Endothelial cell of umbilical vein (primary cell): Measurements from ENCODE around the gene SYNPO. TPM values are rescaled to one million over a fixed set of nuclear protein-coding genes. Genes with fewer than 3 reads are reported as not detected.

Experiments
- BruUV-seq: library from RNA; stranded (reverse); fragments of 400-500 nt; replicated peaks from 2 replicates; lab custom pipeline; 2021; lab: Mats Ljungman, UMichigan
- CTCF ChIA-PET: fragments of 300-600, 350-600 bp; sonication (Branson Sonifier 250); formaldehyde crosslinking; loops from one replicate; lab custom pipeline; 2021; ENCODE audit warnings: antibody characterized with exemption, inconsistent platforms; lab: Charles Lee
- POLR2A ChIA-PET: fragments of 300-600, 350-600 bp; sonication (Branson Sonifier 250); formaldehyde crosslinking; loops from one replicate; lab custom pipeline; 2021; ENCODE audit warnings: antibody characterized with exemption, inconsistent platforms; lab: Charles Lee
- DNase-seq: peaks from one replicate; pipeline ENCODE4 v3.0.0-alpha.2; 2011; ENCODE audit warnings: low read depth, low spot score
- FAIRE-seq: peaks from 2 replicates; lab custom pipeline; 2011; peaks lifted over from hg19 to GRCh38; lab: Jason Lieb, UNC
- H2AFZ ChIP-seq: 2 replicates; pipeline ENCODE4 v1.6.0; 2012; ENCODE audit warnings: low read depth, low read length, control low read depth, inconsistent platforms
- H3K27ac ChIP-seq: 2 replicates; pipeline ENCODE4 v1.5.1; 2011; ENCODE audit warnings: low read depth, mild to moderate bottlenecking, control low read depth, low read length, moderate library complexity; ENCODE audit not compliant: insufficient read depth
- H3K27me3 ChIP-seq, 2 experiments: 2 replicates each; pipeline versions ENCODE4 v1.6.0 to v1.6.1; 2011; ENCODE audit warnings: low read length in 2 of 2, mixed read lengths in 1 of 2; ENCODE audit not compliant: control insufficient read depth in 2 of 2, insufficient read depth in 2 of 2
- H3K36me3 ChIP-seq, 2 experiments: 2 replicates in 1 of 2; 3 replicates in 1 of 2; pipeline ENCODE4 v1.5.1; 2011; ENCODE audit warnings: low read length in 2 of 2, mild to moderate bottlenecking in 1 of 2, moderate library complexity in 1 of 2; ENCODE audit not compliant: control insufficient read depth in 2 of 2, insufficient read depth in 2 of 2; ENCODE audit errors: extremely low read depth in 1 of 2
- H3K4me1 ChIP-seq: 3 replicates; pipeline ENCODE4 v1.5.1; 2011; ENCODE audit warnings: mild to moderate bottlenecking, low read length; ENCODE audit not compliant: control insufficient read depth, insufficient read depth; ENCODE audit errors: extremely low read depth
- H3K4me2 ChIP-seq: 2 replicates; pipeline ENCODE4 v1.6.1; 2011; ENCODE audit warnings: low read length, control low read depth, mixed read lengths; ENCODE audit not compliant: insufficient read depth
- H3K4me3 ChIP-seq, 3 experiments: fragments of 200-600 bp in 1 of 3; sonication (generic), shearing (Covaris generic) in 1 of 3; replicated peaks in 1 of 3; 2 replicates each; pipeline ENCODE4 v1.5.1; 2011 to 2016; ENCODE audit warnings: control low read depth in 3 of 3, low read length in 3 of 3, mild to moderate bottlenecking in 2 of 3, inconsistent platforms in 1 of 3, low read depth in 1 of 3, moderate library complexity in 1 of 3; ENCODE audit not compliant: insufficient read depth in 1 of 3
- H3K79me2 ChIP-seq: 2 replicates; pipeline ENCODE4 v1.6.0; 2012; ENCODE audit warnings: low read length, inconsistent platforms; ENCODE audit not compliant: control insufficient read depth, insufficient read depth
- H3K9ac ChIP-seq: replicated peaks from 2 replicates; pipeline ENCODE3; 2011; ENCODE audit warnings: low read length, control low read depth; ENCODE audit not compliant: insufficient read depth; ENCODE audit errors: extremely low read depth
- H3K9me1 ChIP-seq: replicated peaks from 3 replicates; pipeline ENCODE4 v1.6.0; 2011; ENCODE audit warnings: mild to moderate bottlenecking, low read length; ENCODE audit not compliant: control insufficient read depth, insufficient read depth; ENCODE audit errors: extremely low read depth
- H3K9me3 ChIP-seq: replicated peaks from 2 replicates; pipeline ENCODE4 v1.5.1; 2012; ENCODE audit warnings: low read length, inconsistent platforms; ENCODE audit not compliant: control insufficient read depth, insufficient read depth
- H4K20me1 ChIP-seq: replicated peaks from 2 replicates; pipeline ENCODE3; 2011; ENCODE audit warnings: mild to moderate bottlenecking, low read length; ENCODE audit not compliant: control insufficient read depth, insufficient read depth; ENCODE audit errors: extremely low read depth
- CTCF ChIP-seq, 2 donors: IDR thresholded peaks; 1 replicate in 1 of 2; 2 replicates in 1 of 2; pipeline ENCODE4 v1.5.1; 2011; ENCODE audit warnings: low read length in 2 of 2, mild to moderate bottlenecking in 2 of 2, moderate library complexity in 2 of 2, control low read depth in 1 of 2, inconsistent platforms in 1 of 2, low read depth in 1 of 2; ENCODE audit not compliant: insufficient read depth in 1 of 2; ENCODE audit errors: extremely low read depth in 1 of 2
- EZH2 ChIP-seq: IDR thresholded peaks from 2 replicates; pipeline ENCODE4 v1.6.1; 2012; ENCODE audit warnings: borderline replicate concordance, low read depth, mild to moderate bottlenecking, moderate library complexity, low read length, inconsistent platforms; ENCODE audit not compliant: severe bottlenecking
- FOS ChIP-seq: IDR thresholded peaks from 2 replicates; pipeline ENCODE4 v1.6.1; 2011; ENCODE audit warnings: mild to moderate bottlenecking, low read length, moderate library complexity, borderline replicate concordance; ENCODE audit not compliant: insufficient read depth
- GATA2 ChIP-seq: IDR thresholded peaks from 2 replicates; pipeline ENCODE4 v1.7.0; 2011; ENCODE audit warnings: low read depth, mild to moderate bottlenecking, moderate library complexity, mixed read lengths, low read length; ENCODE audit not compliant: insufficient read length, insufficient read depth
- JUN ChIP-seq: IDR thresholded peaks from 2 replicates; pipeline ENCODE4 v1.6.1; 2011; ENCODE audit warnings: borderline replicate concordance, low read depth; ENCODE audit not compliant: insufficient read length, insufficient read depth
- MAX ChIP-seq: IDR thresholded peaks from 2 replicates; pipeline ENCODE4 v1.6.1; 2011; ENCODE audit not compliant: insufficient read depth, insufficient read length
- MYC ChIP-seq: IDR thresholded peaks from one replicate; pipeline ENCODE4 v1.6.1; 2011; ENCODE audit warnings: mild to moderate bottlenecking, low read depth, low read length
- POLR2A ChIP-seq: IDR thresholded peaks from 2 replicates; pipeline ENCODE4 v1.6.1; 2012; ENCODE audit warnings: low read depth, mild to moderate bottlenecking, control low read depth, low read length
- POLR2AphosphoS5 ChIP-seq: IDR thresholded peaks from 2 replicates; pipeline ENCODE4 v1.6.1; 2012; ENCODE audit warnings: low read depth, mild to moderate bottlenecking, control low read depth, low read length, moderate library complexity; ENCODE audit not compliant: insufficient read depth
- dilution Hi-C: fragments of 300-500 bp; cut with MboI; formaldehyde crosslinking; loops from one replicate; pipeline ENCODE4 v1.15.0; 2019; ENCODE audit warnings: low sequenced_read_pairs; ENCODE audit not compliant: extremely low pct_ligation_motif_present
- intact Hi-C: fragments of 100-400 bp; cut with micrococcal nuclease; formaldehyde crosslinking; loops from one replicate; pipeline ENCODE4 v1.10.0; 2022
- polyA plus RNA-seq, 4 experiments: library from polyadenylated mRNA; depleted of rRNA in 3 of 4; stranded (reverse) in 3 of 4; unstranded in 1 of 4; fragments of >200 nt; gene quantifications; 2 replicates each; pipeline versions ENCODE4 v1.2.1 to v1.2.3, GENCODE V29; 2011 to 2012; ENCODE audit warnings: missing spikeins in 1 of 4
- total RNA-seq: library from RNA; stranded (reverse); gene quantifications from 2 replicates; pipeline ENCODE4 v1.2.3, GENCODE V29; 2021

Gene SYNPO
- total and polyA plus RNA-seq, 2 donors (not counting 3 experiments of a cell fraction or from before 2014, with no cell fraction given), result 68.4 to 121 TPM

- POLR2A ChIA-PET, result no interaction called here
- CTCF ChIA-PET, result interaction anchor here (0.6 to 1.5 kb wide), 2 partner anchors 19 to 70 kb away, joined by 3 to 4 read pairs; no protein-coding TSS in a partner anchor
- FAIRE-seq, result no peak
Observed at GRCh38 chr5:150631326-150631701, 9.1 kb upstream of the SYNPO start.

More at GRCh38 chr5:150631326-150631701, 9.1 kb upstream of the SYNPO start:
- BruUV-seq, result no TSS peak
- Histone ChIP-seq H3K79me2 (no peaks in the 10 kb centered on the region), H3K27me3 (no peaks in the 10 kb centered on the region), H3K9ac (no peak overlapping the region), H2AFZ (no peak overlapping the region), H3K9me3 (no peaks in the 10 kb centered on the region), H3K4me3 (no peak overlapping the region), H3K27ac (no peak overlapping the region), H3K4me2 (no peak overlapping the region), H3K4me1 (peaks cover 27% of the 10 kb centered on the region), H4K20me1 (no peaks in the 10 kb centered on the region), H3K36me3 (peaks cover 0 to 21% of the 10 kb centered on the region in 2 experiments), H3K9me1 (no peaks in the 10 kb centered on the region)
- DNase-seq, result no peak
- intact Hi-C loops, result no loop called here
- dilution Hi-C loops, result no loop called here
- TF ChIP-seq GATA2, result no peak
- TF ChIP-seq POLR2A, result no peak
- no peak for TF ChIP-seq MYC
- TF ChIP-seq FOS, result no peak
- no peak for TF ChIP-seq MAX
- no peak for TF ChIP-seq JUN
- no peak for TF ChIP-seq EZH2
- TF ChIP-seq CTCF (IDR thresholded peaks at IDR 0.05; ENCODE audit: extremely low read depth in 1 of 2, insufficient read depth in 1 of 2, low read depth in 1 of 2, low read length in 2 of 2), result no peak
- no peak for TF ChIP-seq POLR2AphosphoS5
